BLaER1 (cell line): ENCODE data around the gene MSANTD2.
A peak's percentile ranks its signal among the peaks of the same experiment; 100 is the strongest.

Source experiments
- H3K27ac ChIP-seq: shearing (Covaris generic); formaldehyde crosslinking; 2 replicates; pipeline ENCODE4 v1.8.1; 2022
- H3K27me3 ChIP-seq: shearing (Covaris generic); formaldehyde crosslinking; 2 replicates; pipeline ENCODE4 v1.8.1; 2022
- H3K36me3 ChIP-seq: shearing (Covaris generic); formaldehyde crosslinking; 2 replicates; pipeline ENCODE4 v1.8.1; 2022
- H3K4me1 ChIP-seq: shearing (Covaris generic); formaldehyde crosslinking; 2 replicates; pipeline ENCODE4 v1.8.1; 2022
- H3K4me2 ChIP-seq: shearing (Covaris generic); formaldehyde crosslinking; 2 replicates; pipeline ENCODE4 v1.8.1; 2022
- H3K4me3 ChIP-seq: shearing (Covaris generic); formaldehyde crosslinking; 2 replicates; pipeline ENCODE4 v1.8.1; 2022
- H3K9ac ChIP-seq: shearing (Covaris generic); formaldehyde crosslinking; 2 replicates; pipeline ENCODE4 v1.8.1; 2022
- H3K9me3 ChIP-seq: shearing (Covaris generic); formaldehyde crosslinking; 2 replicates; pipeline ENCODE4 v1.8.1; 2022
- H4K20me1 ChIP-seq: shearing (Covaris generic); formaldehyde crosslinking; 2 replicates; pipeline ENCODE4 v1.8.1; 2022
- Cebpa-rat ChIP-seq: shearing (Covaris generic); IDR thresholded peaks from 2 replicates; pipeline ENCODE4 v1.8.1; 2022

Gene MSANTD2

DNA sequence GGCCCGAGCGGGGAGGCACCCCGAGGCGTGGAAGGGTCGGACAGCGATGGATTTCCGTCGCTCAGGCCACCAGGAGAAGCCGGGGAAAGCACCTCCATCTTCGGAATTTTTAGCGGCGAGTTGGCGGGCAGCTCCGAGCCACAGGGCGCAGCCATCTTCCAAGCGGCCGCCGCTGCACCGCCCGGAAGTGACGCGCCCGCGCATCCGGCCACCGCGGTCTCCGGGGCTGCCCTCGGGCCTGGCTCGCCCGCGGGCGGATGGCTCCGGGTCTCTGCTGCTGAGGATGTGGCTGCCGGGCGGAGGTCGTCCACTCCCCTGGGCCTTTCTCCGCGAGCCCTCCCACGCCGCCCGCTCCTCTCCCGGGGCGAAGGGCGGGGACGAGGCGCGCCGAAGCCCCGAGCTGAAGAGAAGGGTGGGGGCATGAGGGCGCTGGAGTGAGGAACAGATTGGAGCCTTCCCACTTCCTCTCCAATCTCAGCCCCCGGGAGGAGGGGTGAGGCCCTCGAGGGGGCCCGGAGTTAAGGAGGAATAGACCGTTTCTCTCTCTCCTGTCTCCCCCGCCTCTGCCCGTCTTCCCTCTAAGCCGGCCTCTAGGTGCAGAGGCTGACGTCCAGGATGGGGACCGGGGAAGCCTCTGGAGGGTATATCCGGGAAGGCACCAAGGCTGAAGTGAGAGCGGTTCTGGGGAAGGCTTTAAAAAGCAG is at the start of gene MSANTD2:
Gene MSANTD2, minus strand, starts transcription at position 181 of the 704 bp plus-strand sequence. Its CDS starts 26 bp downstream, at position 155.
- H3K4me2 ChIP-seq: peak within 1 kb of the TSS; percentile 89
- H4K20me1 ChIP-seq: peaks cover 37% of the 10 kb centered on the region
- H3K36me3 ChIP-seq: no peaks in the 10 kb centered on the region
- TF ChIP-seq Cebpa-rat: no peak
- H3K4me3 ChIP-seq: peak within 1 kb of the TSS; percentile 79
- peak within 1 kb of the TSS; percentile 85 for H3K9ac ChIP-seq
- peaks cover 31% of the 10 kb centered on the region for H3K4me1 ChIP-seq
- H3K27ac ChIP-seq: peak within 1 kb of the TSS; percentile 96
- no peaks in the 10 kb centered on the region for H3K27me3 ChIP-seq
- no peaks in the 10 kb centered on the region for H3K9me3 ChIP-seq

DNA sequence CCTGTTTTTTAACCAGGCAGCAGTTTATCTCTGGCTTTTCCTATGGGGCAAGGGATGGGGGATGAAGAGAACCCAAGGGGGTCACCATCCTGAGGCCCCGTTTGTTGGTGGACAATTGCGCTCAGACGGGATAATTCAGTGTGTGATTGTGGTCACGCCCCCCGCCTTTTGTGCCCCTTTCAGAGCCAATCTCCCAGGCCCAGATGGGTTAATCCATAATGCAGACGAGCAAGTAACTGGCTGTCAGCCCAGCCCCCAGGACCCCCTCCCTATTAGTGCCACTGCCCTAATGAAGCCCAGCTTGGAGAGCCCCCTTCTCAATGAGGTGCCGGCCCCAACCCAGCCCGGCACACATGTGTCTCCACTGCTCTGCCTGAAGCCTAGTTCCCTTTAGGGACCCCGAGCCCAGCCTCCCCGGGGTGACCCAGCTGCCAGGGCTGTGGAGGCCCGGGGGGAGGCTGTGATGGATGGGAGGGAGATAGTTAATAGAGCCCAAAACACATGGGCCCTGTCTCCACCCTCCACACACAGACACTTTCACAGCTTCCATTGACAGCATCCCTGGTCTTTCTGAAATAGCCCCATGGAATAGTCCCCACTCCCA is 46.0 kb upstream of the MSANTD2 start:
- no peak for TF ChIP-seq Cebpa-rat
- Histone ChIP-seq H3K4me1 (no peaks in the 10 kb centered on the region), H3K27me3 (peaks cover 83% of the 10 kb centered on the region)

DNA sequence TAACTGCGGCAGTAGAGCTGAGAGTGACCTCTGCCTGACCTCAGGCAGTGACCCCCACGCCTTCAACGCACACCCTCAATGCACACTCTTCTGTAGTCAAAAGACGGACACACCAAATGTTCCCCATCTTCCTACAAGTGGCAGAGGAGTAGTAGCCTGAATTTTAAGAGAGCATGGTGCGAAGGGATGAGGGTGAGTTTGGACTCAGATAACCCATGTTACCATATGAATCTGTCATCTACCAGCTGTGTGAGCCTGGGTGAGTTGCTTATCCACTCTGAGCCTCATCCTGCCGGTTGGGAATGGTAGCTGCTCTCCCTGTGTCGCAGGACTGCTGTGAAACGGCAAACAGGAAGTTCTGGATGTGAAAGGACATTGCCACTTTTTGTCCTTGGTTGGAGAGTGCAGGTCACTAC is 44.5 kb upstream of the MSANTD2 start:
- Histone ChIP-seq H3K9me3 (no peaks in the 10 kb centered on the region; the same call in 1 of the 2 replicates), H3K27me3 (peaks cover 96% of the 10 kb centered on the region), H3K4me1 (no peaks in the 10 kb centered on the region), H3K9ac (no peak overlapping the region), H3K27ac (no peak overlapping the region), H3K4me3 (no peak overlapping the region), H4K20me1 (peaks cover 15% of the 10 kb centered on the region; the same call in 1 of the 2 replicates), H3K4me2 (no peak overlapping the region), H3K36me3 (no peaks in the 10 kb centered on the region)
- no peak for TF ChIP-seq Cebpa-rat

More for the DNA sequence above, 46.0 kb upstream of the MSANTD2 start:
- no peak overlapping the region for H3K4me3 ChIP-seq
- peaks cover 7% of the 10 kb centered on the region; the same call in 1 of the 2 replicates for H4K20me1 ChIP-seq
- H3K27ac ChIP-seq: no peak overlapping the region
- no peaks in the 10 kb centered on the region for H3K36me3 ChIP-seq
- no peak overlapping the region for H3K9ac ChIP-seq
- H3K4me2 ChIP-seq: no peak overlapping the region
- no peaks in the 10 kb centered on the region; the same call in 1 of the 2 replicates for H3K9me3 ChIP-seq

DNA sequence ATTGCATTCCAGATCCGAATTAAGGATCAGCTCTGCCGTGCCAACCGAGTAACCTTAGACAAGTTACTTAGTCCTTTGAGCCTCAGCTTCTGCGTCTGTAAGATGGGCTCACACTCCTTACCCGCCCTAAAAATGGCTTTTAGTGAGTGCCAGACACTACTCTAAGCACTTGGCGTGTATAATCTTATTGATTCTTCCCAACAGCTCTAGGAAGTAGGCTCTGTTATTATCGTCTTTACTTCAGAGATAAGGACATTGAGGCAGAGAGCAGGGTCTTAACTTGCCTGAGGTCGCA is 43.4 kb upstream of the MSANTD2 start:
- Histone ChIP-seq H3K9me3 (no peaks in the 10 kb centered on the region; the same call in 1 of the 2 replicates), H3K9ac (no peak overlapping the region), H3K27me3 (peaks cover 100% of the 10 kb centered on the region), H3K27ac (no peak overlapping the region), H3K36me3 (no peaks in the 10 kb centered on the region), H4K20me1 (peaks cover 26% of the 10 kb centered on the region; the same call in 1 of the 2 replicates), H3K4me1 (0 out of 2 replicates have a peak, but pooled peaks cover 7% of the 10 kb centered on the region), H3K4me3 (no peak overlapping the region), H3K4me2 (no peak overlapping the region)
- no peak for TF ChIP-seq Cebpa-rat

DNA sequence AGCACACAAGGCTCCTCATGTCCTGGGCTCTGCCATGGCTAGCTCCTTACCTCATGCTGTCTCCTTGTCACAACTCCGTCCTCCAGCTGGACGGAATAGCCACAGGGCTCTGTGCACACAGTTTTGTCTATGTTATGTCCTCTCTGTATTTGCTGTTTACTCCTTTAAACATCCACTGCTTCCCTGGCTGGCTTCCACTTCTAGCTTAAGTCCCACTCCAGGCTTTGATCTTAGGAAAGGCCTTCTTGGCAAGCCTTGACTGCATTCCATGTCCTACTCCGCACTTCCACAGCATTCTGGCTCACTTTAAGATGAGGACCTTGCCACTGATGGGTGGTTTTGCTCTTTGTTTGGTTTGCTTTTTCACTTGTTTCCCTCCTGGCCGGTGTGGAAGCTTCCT is 42.1 kb upstream of the MSANTD2 start:
- Histone ChIP-seq H3K9ac (no peak overlapping the region), H3K27ac (no peak overlapping the region), H3K27me3 (peaks cover 100% of the 10 kb centered on the region), H3K4me3 (no peak overlapping the region), H3K36me3 (no peaks in the 10 kb centered on the region), H4K20me1 (peaks cover 36% of the 10 kb centered on the region; the same call in 1 of the 2 replicates), H3K4me1 (0 out of 2 replicates have a peak, but pooled peaks cover 7% of the 10 kb centered on the region), H3K4me2 (no peak overlapping the region), H3K9me3 (no peaks in the 10 kb centered on the region; the same call in 1 of the 2 replicates)
- TF ChIP-seq Cebpa-rat: no peak

DNA sequence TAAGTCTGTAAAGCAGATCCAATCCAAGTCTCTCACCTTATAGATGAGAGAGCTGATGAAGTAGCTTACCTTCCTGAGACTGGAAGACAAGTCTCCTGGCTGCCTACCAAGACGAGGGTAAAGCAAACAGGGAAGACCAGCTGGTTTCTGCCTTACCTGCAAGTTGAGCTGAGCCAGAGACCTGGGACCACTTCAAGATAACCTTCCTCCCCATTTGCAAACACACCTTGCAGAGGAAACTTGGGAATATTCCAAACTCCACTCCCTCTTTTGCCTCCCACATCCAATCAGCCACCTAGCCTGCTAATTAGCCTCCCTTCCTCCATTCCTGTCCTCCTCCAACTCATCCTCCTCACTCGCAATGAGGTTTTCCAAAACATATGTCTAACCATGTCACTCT is 41.6 kb upstream of the MSANTD2 start:
- H3K27me3 ChIP-seq: peaks cover 98% of the 10 kb centered on the region
- no peak overlapping the region for H3K9ac ChIP-seq
- no peak overlapping the region for H3K4me2 ChIP-seq
- no peak overlapping the region for H3K4me3 ChIP-seq
- no peak for TF ChIP-seq Cebpa-rat
- no peaks in the 10 kb centered on the region for H3K36me3 ChIP-seq
- H3K27ac ChIP-seq: no peak overlapping the region
- H4K20me1 ChIP-seq: peaks cover 36% of the 10 kb centered on the region; the same call in 1 of the 2 replicates
- 0 out of 2 replicates have a peak, but pooled peaks cover 8% of the 10 kb centered on the region for H3K4me1 ChIP-seq
- H3K9me3 ChIP-seq: no peaks in the 10 kb centered on the region; the same call in 1 of the 2 replicates

DNA sequence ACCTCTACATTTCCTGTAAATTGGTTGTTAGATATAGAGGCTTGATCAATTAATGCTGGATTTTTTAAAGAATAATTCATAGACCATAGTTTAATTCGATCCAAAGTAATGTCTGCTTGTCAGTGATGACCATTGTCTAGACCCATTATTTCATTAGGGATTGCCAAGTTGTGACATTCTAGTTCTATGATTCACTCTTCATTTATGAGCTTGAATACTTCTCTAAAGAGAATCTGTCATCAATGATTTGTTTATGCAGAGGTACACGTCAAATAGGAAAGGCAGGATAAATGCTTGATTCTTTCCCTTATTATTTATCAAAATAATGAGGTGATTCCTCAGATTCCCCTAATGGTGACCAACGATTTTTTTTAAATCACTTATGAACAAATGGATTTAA is 41.0 kb upstream of the MSANTD2 start:
- Histone ChIP-seq H3K4me1 (0 out of 2 replicates have a peak, but pooled peaks cover 14% of the 10 kb centered on the region), H3K9ac (no peak overlapping the region), H3K4me2 (no peak overlapping the region), H4K20me1 (peaks cover 36% of the 10 kb centered on the region; the same call in 1 of the 2 replicates), H3K27ac (no peak overlapping the region), H3K4me3 (no peak overlapping the region), H3K9me3 (no peaks in the 10 kb centered on the region; the same call in 1 of the 2 replicates), H3K27me3 (peaks cover 92% of the 10 kb centered on the region), H3K36me3 (no peaks in the 10 kb centered on the region)
- TF ChIP-seq Cebpa-rat: no peak

DNA sequence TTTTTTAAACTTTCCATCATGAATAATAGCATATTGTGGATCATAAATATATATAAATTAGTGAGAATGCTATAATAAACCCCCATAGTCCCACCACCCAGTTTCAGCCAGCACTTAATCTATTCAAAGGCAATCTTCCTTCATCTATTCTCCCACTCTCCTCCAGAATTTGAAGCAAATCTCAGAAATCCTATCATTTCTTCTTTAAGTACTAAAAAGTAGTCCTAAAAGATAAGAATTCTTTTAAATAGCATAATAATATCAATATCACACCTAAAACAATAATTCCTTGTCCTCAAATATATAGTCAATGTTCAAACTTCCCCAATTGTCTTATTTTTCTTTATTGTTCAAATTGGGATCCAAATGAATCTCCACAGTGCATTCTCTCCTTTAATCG is 40.5 kb upstream of the MSANTD2 start:
- no peak for TF ChIP-seq Cebpa-rat
- Histone ChIP-seq H3K36me3 (no peaks in the 10 kb centered on the region), H3K9me3 (no peaks in the 10 kb centered on the region; the same call in 1 of the 2 replicates), H4K20me1 (peaks cover 36% of the 10 kb centered on the region; the same call in 1 of the 2 replicates), H3K27me3 (peaks cover 86% of the 10 kb centered on the region), H3K4me2 (no peak overlapping the region), H3K9ac (no peak overlapping the region), H3K27ac (no peak overlapping the region), H3K4me3 (no peak overlapping the region), H3K4me1 (0 out of 2 replicates have a peak, but pooled peaks cover 15% of the 10 kb centered on the region)

DNA sequence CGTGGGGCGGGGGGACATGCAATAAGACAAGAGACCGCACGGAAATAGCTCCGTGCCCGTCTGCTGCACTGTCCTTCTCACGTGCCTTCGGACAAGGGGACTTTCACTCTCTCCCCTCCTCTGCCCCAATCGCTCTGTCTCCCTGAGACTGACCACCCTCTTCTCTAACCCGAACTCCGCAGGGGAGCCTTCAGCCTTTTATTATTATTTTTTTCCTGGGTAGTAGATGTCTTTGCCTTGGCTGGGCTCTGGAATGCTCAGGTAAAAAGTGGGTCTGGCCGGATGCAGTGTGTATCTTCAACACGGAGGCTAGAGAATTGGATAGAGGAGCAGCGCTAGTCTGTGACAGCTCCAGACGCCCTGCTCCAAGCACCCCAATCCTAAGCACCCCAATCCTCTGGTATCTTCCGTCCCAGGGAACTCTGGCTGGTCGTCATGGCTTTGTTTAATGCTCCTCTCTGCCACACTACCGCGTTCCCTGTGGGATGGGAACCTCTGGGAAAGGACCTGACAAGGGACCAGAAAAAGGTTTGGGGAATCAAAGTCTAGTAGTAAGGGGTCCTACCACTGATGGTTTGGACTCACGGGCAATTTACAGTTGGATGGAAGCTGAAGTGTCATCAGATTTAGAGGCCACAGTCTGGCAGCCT is 39.9 kb upstream of the MSANTD2 start:
- H4K20me1 ChIP-seq: peaks cover 36% of the 10 kb centered on the region; the same call in 1 of the 2 replicates
- peaks cover 81% of the 10 kb centered on the region for H3K27me3 ChIP-seq
- no peaks in the 10 kb centered on the region for H3K36me3 ChIP-seq
- H3K4me2 ChIP-seq: no peak overlapping the region
- TF ChIP-seq Cebpa-rat: no peak
- no peak overlapping the region for H3K27ac ChIP-seq
- H3K9me3 ChIP-seq: no peaks in the 10 kb centered on the region; the same call in 1 of the 2 replicates
- 0 out of 2 replicates have a peak, but pooled peaks cover 15% of the 10 kb centered on the region for H3K4me1 ChIP-seq
- H3K4me3 ChIP-seq: no peak overlapping the region
- no peak overlapping the region for H3K9ac ChIP-seq
